GM20431 (cell line): ENCODE data around the gene OPCML.

Source experiments
- in situ Hi-C: fragments of 300-500 bp; cut with MseI, MboI; formaldehyde crosslinking; loops from one replicate; pipeline ENCODE4 v1.15.0; 2020; ENCODE audit warnings: low sequenced_read_pairs; ENCODE audit not compliant: unreplicated experiment

OPCML gene

DNA sequence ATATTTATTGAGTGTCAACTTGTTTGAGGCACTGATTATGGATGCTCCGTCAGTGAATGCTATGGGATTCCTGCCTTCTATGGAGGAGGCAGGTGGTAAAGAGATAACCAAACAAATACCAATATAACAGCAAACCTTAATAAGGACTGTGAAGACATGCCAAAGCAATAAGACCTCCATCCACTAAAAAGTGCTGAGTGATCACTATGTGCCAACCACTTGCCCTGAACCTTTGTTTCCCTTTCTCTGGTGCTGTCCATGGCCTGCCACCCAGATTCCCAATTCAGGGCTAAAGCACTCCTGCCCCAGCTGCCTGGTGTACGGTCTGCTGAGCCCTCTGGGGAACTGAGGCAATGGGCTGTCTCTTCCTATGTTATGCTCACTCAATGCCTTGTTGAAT, 1074.9 kb downstream of the OPCML start:
- in situ Hi-C loops, result no loop called here

DNA sequence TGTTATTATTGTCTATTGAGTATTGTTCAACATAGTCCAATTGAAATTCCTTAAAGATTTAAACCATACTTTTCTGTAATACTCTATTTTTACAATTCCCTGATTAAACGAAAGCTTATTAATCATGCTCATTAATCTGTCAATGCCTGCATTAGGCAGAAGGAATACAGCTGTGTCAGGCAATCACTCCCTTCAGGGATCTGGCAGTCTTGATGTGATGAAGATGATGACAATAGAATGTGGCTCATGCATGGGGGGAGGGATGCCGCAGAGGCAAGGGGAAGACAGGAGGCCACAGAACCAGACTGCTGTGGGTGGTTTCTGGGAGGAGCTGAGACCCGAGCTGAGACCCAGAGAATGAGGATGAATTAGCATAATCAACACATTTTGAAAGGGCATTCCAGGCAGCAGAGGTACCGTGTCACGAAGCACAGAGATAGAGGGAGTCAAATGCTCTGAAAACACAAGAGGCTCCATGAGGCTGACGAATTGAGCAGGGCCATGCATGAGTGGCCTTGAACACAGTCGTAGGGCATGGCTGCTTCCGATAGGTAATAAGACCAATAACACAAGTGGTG, 1075.5 kb downstream of the OPCML start:
- in situ Hi-C loops, result no loop called here

DNA sequence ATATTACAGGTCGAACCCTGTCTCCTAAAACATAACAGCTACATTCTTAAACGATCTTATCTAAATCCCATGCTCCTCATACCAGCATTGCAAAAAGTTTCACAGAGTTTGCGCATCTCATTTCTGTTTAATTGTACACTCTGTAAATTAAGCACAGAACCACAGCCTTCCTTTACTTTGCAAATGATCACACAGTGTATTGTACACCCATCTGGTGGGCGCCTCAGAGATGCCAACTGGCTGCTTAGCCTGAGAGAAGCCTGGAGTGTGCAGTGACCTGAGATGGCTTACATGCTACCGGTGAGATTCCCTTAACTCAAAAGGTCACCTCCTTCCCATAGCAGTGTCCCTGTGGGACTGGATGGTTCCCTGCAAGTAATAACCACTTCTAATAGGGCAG, 1077.3 kb downstream of the OPCML start:
- in situ Hi-C loops, result no loop called here

DNA sequence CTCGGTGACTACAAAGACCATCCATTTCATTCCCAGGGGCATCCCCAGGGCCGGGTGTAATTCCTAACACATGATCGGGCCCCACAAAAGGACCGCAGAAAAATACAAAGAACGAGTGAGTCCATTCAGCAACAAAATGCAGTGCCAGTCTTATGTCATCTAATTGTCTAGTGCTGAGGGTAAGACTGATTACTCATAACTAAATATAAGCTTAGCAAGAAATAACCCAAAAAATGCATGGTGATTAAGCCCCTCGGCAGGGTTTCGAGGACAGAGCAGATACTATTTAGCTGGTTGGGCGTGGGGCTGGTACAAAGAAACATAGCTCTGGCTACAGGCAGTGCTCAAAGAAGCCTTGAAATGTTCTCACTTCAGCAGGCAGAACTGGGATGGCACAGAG, 1078.9 kb downstream of the OPCML start:
- in situ Hi-C loops, result no loop called here

DNA sequence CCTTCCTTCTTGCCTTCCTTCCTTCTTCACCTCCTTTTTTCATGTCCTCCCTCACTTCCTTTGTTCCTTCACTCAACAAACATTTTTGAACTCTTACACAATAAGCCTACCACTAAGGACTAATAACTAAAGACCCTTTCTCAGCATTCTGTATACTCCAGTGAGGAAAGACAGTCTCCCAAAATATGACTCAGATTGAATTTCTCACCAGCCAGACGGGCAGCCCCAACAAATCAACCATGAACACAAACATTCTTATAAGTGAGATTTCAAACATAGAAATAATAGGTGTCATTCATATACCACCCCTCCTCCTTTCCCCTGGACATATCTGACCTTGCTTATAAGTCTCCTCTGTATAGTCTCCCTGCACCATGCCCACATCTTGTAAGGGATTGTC, 1079.7 kb downstream of the OPCML start:
- in situ Hi-C loops, result no loop called here

DNA sequence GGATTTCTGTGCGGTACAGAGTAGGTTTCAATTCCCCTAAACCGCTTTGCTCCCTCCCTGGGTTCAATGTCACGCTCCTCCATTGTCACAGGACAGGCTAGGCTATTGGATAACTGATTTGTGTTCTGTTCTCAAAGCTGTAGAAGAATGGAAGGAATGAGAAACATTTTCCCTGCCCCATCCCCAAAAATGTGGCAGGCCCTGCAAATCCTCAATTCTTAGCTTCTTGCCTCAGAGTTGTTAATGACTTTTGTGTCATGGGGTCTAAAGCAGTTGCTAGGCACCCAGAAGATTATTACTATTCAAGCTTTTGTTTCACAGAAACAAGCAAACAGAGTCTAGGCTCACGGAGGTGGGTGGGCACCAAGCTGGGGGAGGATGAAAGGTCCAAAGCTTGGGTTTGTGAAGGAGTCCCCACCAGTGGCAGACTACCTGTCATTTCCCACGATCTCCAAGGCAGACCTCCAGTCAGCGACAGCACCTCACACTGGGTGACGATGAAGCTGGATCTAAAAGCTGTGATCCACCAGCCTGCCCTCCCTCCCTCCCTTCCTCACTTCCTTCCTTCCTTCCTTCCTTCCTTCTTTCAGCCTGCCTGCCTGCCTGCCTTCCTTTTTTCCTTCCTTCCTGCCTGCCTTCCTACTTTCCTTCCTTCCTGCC, 1080.2 kb downstream of the OPCML start:
- in situ Hi-C loops, result no loop called here

DNA sequence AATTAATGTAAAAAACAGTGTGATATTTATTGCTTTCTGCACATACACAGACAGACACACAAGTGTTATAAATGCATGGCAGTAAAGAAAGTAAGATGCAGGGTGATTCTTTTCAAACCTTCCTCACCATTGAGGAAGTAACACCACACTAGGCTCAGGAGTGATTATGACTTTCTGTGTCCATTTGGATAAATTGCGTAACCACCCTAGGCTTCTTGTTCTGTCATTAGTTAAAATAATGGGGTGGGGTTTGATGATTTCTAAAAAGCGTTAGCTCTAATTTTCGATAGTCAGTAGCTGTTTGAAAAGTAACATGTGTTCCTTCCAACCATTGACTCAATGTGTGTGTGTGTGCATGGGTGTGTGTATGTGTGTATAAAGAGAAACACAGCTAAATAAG, 1081.7 kb downstream of the OPCML start:
- in situ Hi-C loops, result no loop called here

DNA sequence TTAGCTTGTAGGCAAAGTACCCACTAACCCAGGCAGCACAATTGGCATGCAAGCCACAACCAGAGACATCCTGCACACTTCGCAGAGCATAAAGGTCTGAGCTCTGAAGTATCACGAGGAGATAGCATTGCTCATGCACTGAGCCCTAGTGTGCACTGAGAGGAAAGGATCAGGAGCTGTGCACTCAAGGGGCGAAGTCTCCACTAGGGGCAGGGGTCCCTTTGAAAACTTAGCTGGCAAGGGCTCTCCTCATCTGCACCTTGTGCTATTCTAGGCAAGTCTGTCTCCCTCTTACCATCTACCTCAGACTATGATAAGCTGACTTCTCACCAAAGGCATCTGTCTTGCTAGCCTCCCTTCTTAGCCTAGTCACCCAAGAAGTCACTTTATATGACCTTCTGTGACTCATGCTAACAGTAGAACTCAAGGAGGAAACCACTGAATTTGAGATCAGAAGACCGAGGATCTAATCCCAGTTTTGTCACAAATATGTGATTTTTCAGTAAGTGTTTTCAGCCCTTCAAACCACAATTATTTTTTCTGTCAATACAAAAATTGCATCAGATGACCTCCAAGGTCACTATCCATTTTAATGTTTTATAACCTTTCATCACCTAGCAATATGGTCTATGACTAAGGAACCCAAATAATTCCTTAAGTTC, 1083.8 kb downstream of the OPCML start:
- in situ Hi-C loops, result no loop called here

DNA sequence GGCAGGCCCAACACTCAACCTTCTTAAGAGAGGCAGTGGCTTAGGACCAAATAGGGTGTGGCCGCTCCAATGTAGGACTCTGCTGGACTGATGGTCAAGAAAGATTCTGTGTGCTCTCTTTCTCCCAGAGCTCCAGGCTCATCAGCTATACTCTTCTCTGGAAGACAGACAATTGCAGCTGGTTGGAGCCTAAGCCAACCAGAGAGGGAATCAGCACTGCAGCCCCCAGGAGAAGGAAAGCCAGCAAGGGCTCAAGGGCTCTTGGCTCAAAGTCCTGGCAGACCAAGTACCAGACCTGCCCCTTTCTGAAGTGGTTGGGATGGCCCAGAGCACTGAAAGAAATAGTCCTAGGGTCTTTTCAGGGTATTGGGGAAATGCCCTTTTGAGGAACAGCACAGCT, 1084.5 kb downstream of the OPCML start:
- in situ Hi-C loops, result no loop called here

DNA sequence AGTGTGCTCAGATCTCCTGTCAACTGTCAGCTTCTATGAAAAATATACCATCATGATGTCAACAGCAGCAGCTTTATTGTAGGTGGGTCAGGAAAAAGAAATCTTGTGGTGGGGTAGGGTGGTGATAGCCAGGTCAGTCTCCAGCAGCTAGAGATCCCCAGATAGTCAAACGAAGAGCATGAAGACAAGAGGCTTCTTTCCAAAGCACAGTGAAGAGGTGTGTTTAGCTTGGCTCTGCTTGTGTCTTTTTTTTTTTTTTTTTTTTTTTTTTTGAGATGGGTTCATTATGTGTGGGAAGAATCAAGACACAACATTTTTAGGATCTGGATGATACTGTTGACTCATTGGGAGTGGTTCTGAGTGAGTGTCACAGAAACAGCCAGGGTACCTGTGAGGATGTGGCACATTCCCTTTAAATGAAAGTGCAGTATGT, 1086.4 kb downstream of the OPCML start:
- in situ Hi-C loops, result no loop called here

DNA sequence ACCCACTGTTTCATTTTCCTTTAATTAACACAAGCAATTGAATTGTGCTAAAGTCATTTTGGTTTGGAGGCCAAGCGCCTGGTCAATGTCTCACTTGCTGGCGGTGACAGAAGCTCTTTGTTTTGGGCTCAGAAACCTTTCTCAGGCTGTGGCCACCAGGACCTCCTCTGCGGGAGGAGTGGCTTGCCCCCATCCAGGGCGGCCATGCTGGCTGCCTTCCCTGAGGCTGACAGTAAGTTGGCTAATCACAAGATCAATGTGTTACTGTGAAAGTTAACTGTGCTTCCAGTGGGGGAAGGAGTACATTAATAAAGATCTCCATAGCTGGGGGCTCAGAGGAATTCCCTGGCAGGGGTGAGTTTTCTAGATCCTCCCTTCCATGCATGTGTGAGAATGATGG, 1087.4 kb downstream of the OPCML start:
- in situ Hi-C loops, result no loop called here

DNA sequence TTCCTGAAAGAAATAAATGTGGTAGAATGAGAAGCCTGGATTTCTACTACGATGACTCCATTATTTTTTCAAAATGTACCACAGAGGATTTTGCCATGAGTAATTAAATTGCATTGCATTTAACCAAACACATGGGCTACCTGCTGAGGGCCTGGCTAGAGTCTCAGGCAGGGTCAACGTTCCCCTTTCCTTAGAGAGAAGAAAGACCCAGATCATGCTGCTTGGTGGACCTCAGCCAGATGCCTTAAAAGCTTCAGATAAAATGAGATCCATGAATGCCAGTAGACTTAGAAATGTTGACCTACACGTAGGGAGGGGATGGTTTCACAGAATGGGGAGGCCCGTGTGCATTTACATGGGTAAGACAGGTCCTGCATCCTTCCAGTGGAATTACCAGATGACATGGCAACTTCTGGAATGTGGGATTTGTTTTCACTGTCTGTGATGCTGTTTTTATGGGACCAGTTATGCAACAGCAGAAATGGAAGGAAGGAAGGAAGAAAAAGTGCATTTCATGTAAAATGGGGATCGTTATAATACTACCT, 1092.5 kb downstream of the OPCML start:
- in situ Hi-C loops, result no loop called here

DNA sequence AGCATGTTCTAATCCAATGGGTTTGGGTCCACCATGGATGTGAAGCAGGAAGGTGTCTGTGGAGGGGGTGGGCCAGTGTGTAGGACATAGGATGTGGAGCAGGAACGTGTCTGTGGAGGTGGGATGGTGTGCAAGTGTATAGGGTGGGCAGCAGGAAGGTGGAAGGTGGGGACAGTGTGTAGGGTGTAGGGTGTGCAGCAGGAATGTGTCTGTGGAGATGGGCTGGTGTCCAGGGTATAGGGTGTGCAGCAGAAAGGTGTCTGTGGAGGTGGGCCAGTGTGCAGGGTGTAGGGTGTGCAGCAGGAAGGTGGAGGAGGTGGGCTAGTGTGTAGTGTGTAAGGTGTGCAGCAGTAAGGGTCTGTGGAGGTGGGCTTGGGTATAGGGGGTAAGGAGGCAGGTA, 1093.9 kb downstream of the OPCML start:
- in situ Hi-C loops, result no loop called here

DNA sequence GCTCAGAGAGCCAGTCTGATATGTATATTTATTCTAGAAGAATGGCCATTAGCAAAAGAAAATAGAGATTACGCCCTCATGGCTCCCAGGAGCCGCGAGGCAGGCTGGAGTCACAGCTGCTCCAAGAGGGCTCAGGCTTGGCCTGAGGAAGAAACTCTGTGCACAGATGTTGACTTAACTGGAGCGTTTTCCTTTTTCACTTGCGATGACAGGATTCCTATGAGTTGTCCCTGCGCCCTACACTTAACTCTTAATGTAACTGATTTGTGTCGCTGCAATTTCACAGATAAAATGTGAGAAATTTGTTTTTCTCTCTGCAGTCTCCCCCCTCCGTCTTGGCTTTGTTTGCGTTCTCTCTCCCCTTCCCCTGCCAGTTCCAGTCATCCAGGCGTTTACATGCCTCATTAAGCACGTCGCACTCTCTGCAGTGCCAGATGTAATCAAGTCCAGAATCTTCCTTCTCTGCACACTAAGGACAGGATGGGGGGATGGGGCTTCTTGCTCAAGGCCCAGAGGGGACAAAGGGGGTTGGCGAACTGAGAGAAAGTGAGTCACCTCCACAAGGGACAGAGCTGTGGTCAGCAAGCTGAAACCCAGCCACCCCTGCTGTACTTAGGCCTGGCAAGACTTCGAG, 1101.8 kb downstream of the OPCML start:
- in situ Hi-C loops, result no loop called here

DNA sequence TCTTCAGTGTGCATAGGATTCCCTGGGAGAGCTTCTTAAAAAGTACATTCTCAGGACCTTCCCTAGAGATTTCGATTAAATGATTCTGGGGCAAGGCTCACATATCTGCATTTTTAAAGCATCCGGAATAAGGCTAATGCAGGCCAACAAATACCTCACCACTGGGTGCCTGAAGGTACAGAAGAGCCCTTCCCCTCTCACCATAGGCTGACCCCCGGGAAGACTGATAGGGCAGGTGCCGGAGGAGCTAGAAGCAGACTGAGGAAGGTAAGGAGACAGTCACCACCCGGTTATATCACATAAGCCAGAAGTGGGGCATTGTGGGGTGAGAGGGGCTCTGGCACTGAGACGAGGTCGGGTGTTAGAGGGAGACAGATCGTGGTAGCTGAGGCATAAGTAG, 1102.6 kb downstream of the OPCML start:
- in situ Hi-C loops, result no loop called here

DNA sequence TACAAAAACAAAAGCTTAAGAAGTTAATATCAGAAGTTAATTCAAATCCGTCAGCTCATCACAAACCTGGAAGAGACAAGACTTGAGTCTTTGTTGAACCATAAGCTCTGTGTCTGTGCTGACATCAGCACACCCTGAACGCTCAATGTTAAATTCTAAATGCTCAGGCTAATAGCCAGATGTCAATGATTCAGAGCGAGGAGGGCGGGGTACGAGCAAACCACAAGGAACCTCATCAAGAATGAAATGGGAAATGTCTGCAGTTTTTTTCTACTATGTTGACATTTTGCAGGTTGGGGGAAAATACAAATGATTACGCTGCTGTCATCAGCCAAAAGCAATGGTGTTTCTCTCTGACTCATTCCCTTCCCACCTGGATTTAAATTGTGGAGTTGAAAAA, 1104.7 kb downstream of the OPCML start:
- in situ Hi-C loops, result no loop called here

DNA sequence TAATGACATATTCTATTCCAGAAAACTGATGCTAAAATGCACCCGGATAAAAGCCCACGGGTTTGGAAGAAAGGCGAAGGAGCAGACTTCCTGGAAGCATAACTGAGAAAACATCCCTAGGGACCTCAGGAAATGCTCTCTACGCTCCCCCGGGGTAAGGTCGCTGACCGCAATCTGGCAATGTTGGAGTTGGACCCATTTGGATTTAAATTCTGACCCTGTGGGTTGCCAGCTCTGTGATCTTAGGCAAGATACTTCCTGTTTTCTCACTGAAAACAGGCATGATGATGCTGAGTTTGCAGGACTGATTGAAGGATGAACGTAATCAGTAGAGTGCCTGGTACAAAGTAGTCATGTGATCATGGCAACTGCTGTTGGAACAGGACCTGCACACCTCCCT, 1107.9 kb downstream of the OPCML start:
- in situ Hi-C loops, result no loop called here

DNA sequence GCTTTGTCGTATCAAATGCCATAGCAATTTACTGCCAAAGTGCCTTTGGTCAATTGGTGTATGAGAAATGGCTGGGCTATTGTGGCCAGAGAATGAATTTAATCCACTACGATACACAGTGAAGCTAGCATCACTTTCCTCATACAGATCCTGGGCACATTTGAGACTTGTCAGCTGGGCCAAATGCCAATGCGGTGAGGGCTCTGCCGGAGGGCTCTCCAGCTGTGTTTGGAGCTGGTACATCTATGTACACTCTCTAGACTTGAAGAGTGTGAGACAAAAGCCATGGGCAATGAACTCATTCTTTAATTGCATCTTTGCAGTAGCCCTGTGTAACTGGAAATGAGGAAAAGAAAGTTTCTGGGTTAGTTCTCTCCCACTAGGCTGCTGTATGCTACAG, 1109.0 kb downstream of the OPCML start:
- in situ Hi-C loops, result no loop called here

DNA sequence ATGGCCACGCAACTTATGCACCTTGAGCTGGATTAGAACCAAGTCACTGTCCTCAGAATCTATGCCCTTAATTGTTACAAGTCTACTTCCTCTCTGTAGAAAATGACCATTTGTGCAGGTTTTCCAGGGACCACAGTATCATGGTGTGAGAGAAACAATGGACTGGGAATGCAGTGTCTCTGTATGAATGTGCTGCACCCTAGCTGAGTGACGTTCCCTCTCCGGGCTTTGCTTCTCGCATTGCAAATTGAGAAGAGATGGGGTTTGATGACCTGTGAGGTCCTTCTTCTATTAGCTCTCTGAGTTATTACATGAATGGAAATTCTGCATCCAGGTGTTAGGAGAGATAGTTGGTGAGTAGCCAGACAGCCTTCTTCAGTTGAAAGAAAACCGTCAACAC, 1109.6 kb downstream of the OPCML start:
- in situ Hi-C loops, result no loop called here

DNA sequence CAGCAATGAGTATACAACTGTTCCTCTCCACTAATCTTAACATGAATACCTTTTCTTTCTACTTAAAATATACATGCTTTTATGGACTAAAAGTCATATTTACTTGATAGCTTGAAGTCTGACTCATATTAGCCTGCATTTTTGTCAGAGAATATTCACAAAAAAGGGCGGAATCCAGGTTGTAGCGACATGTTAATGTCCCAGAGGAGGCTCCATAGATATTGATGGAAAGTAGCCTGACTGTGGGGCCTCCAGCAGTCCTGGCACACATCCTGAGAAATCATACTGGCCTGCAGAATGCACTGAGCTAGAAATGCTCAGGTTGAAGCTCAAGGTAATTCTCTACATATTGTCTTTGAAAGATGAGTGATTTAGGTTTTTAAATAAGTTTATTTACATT, 1110.7 kb downstream of the OPCML start:
- in situ Hi-C loops, result no loop called here

DNA sequence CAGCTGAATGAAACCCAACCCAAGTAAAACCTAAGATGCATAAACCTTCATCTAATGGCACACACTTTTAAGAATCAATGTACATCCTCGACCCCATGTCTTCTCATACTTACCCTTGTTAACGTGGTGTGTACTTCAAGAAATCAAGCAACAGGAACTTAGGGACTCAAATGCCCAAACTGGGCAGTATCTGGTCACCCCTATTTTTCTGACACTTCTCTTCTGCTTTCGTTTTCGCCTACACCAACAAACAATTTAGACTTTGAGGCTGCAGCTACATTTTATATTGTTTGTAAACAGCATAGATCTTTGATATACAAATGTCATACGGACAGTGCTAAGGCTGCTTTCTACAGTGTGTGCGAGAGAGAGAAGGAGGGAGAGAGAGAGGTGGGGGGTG, 1117.8 kb downstream of the OPCML start:
- in situ Hi-C loops, result no loop called here
